ENCODE data around the gene HELT. TPM values are rescaled to one million over a fixed set of nuclear protein-coding genes. Genes with fewer than 3 reads are reported as not detected.
"Not testable (repeated sequence)": the region's sequence is repeated elsewhere in the genome, so short reads cannot be mapped to it uniquely, and the experiment has no call there.

HELT gene
- polyA plus RNA-seq (ENCODE audit: insufficient read length) = not detected

- no peak for DNase-seq
These were observed at the start of gene HELT for GRCh38 chr4:185017964-185018772. TSS of gene HELT (plus strand) at chr4:185018490. CDS start at chr4:185018929, 439 bp downstream.

- no peak for DNase-seq
These were observed 49.5 kb upstream of the HELT start for GRCh38 chr4:184968784-184969201.

- no peak for DNase-seq
These were observed 48.7 kb upstream of the HELT start for GRCh38 chr4:184969610-184970009.

- DNase-seq = no peak
These were observed 45.3 kb upstream of the HELT start for GRCh38 chr4:184972991-184973390.

- not testable (repeated sequence) for DNase-seq
These were observed 41.9 kb upstream of the HELT start for GRCh38 chr4:184976348-184976747.

GRCh38 chr4:184977747-184978146, 40.5 kb upstream of the HELT start:
- DNase-seq = no peak

GRCh38 chr4:184978211-184978610, 40.1 kb upstream of the HELT start:
- no peak for DNase-seq

GRCh38 chr4:184979461-184980124, 38.7 kb upstream of the HELT start:
- no peak for DNase-seq

GRCh38 chr4:184980261-184980660, 38.0 kb upstream of the HELT start:
- DNase-seq = no peak

- peak; percentile 30 for DNase-seq
These were observed 34.5 kb upstream of the HELT start for GRCh38 chr4:184983672-184984356.

- no peak for DNase-seq
These were observed 30.7 kb upstream of the HELT start for GRCh38 chr4:184987493-184988031.

GRCh38 chr4:184988611-184989010, 29.7 kb upstream of the HELT start:
- DNase-seq = no peak

GRCh38 chr4:184989283-184989682, 29.0 kb upstream of the HELT start:
- DNase-seq = not testable (repeated sequence)

GRCh38 chr4:184990131-184990530, 28.2 kb upstream of the HELT start:
- not testable (repeated sequence) for DNase-seq

- no peak for DNase-seq
These were observed 26.4 kb upstream of the HELT start for GRCh38 chr4:184991860-184992259.

- no peak for DNase-seq
These were observed 25.9 kb upstream of the HELT start for GRCh38 chr4:184992422-184992821.

- DNase-seq = no peak
These were observed 25.0 kb upstream of the HELT start for GRCh38 chr4:184993247-184993646.

- DNase-seq = no peak
These were observed 24.2 kb upstream of the HELT start for GRCh38 chr4:184994010-184994622.

GRCh38 chr4:184994623-184995010, 23.7 kb upstream of the HELT start:
- no peak for DNase-seq

- not testable (repeated sequence) for DNase-seq
These were observed 20.6 kb upstream of the HELT start for GRCh38 chr4:184997656-184998055.

- DNase-seq = no peak
These were observed 15.5 kb upstream of the HELT start for GRCh38 chr4:185002784-185003183.

- DNase-seq = no peak
These were observed 14.5 kb upstream of the HELT start for GRCh38 chr4:185003596-185004351.

All from hindlimb muscle (tissue), 1 donor.